ENCODE measurements around the gene ACOT11. TPM values are rescaled to one million over a fixed set of nuclear protein-coding genes. Genes with fewer than 3 reads are reported as not detected.

Gene ACOT11
- total RNA-seq, 2 donors from 2014 or later, result 1.4 to 1.5 TPM

- peaks cover 13% of the 10 kb centered on the region for H3K4me1 Mint-ChIP-seq (ENCODE audit: low read depth)
- H3K9me3 Mint-ChIP-seq, result no peaks in the 10 kb centered on the region
- DNase-seq (no peak), ATAC-seq (replicated peaks in 1 of 2) (no peak)
- no peak overlapping the region for H3K4me3 Mint-ChIP-seq
- H3K36me3 Mint-ChIP-seq (ENCODE audit: insufficient read depth in 2 of 2), result no peaks in the 10 kb centered on the region
- H3K27ac Mint-ChIP-seq, result no peak overlapping the region
- H3K27me3 Mint-ChIP-seq (ENCODE audit: low read depth), result no peaks in the 10 kb centered on the region
Measured at GRCh38 chr1:54606990-54607325, 58.9 kb downstream of the ACOT11 start.

GRCh38 chr1:54607821-54608565 lies 60.0 kb downstream of the ACOT11 start:
- Mint-ChIP-seq H3K9me3 (no peaks in the 10 kb centered on the region), H3K36me3 (ENCODE audit: insufficient read depth in 2 of 2) (no peaks in the 10 kb centered on the region), H3K27me3 (ENCODE audit: low read depth) (no peaks in the 10 kb centered on the region), H3K27ac (no peak overlapping the region), H3K4me1 (ENCODE audit: low read depth) (peaks cover 13% of the 10 kb centered on the region), H3K4me3 (no peak overlapping the region)
- no peak for DNase-seq
- no peak for ATAC-seq (replicated peaks in 1 of 2)

DNA sequence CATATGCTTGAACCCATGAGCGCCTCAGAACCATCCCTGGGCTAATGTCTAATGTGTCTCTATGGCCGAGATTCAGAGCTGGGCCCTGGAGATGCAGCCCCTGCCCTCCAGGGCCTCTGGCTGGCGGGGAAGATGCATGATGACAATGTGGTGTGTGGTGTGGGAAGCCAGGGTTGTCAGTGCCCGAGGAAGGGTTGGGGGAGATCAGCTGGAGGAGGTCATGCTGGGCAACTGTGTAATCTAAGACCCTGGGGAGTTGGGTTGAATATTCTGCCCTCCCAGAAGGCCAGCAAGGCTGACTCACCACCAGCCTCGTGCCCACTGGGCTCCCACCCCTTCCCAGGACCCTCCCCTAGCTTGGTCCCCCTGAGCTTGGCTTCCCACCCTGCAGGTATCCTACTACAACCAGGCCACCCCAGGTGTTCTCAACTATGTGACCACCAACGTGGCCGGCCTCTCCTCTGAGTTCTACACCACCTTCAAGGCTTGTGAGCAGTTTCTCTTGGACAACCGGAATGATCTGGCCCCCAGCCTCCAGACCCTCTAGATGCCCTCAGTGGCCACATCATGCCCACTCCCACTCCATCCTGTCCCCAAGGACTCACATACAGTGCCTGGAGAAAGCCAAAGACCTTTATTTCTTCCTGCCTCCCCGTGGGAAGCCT lies 60.7 kb downstream of the ACOT11 start:
- DNase-seq (no peak), ATAC-seq (replicated peaks in 1 of 2) (no peak)
- Mint-ChIP-seq H3K4me3 (no peak overlapping the region), H3K9me3 (no peaks in the 10 kb centered on the region), H3K27ac (no peak overlapping the region), H3K36me3 (ENCODE audit: insufficient read depth in 2 of 2) (no peaks in the 10 kb centered on the region), H3K4me1 (ENCODE audit: low read depth) (peaks cover 13% of the 10 kb centered on the region), H3K27me3 (ENCODE audit: low read depth) (no peaks in the 10 kb centered on the region)

DNA sequence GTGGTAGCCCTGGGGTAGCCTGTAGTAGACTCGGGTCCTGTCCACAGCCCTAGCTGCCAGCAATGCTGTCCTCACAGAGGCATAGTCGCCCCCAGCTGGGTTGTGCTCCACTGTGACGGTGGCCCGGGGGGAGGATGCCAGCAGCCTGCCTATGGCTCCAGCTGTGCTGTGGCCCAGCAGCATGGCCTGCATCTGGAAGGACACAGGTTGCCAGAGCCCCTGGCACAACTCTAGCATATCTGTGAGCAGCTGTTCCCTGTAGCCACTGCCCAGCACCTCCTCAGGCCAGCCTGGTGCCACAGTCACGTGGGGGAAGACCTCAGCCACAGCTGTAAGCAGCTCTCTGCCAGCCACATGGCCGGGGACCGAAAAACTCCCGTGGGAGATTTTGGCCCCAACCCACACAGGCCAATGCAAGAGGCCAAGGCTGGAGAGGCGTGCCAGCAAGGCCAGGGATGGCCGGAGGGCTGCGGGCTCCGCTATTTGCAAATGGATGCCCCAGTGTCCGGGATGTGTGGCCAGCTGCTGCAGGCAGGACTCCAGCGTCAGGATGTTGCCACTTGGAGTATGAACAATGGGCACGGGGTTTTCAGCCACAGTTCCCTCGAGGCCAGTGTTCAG lies 61.4 kb downstream of the ACOT11 start:
- H3K27me3 Mint-ChIP-seq (ENCODE audit: low read depth), result no peaks in the 10 kb centered on the region
- no peak overlapping the region for H3K27ac Mint-ChIP-seq
- H3K4me1 Mint-ChIP-seq (ENCODE audit: low read depth), result peaks cover 9% of the 10 kb centered on the region
- H3K36me3 Mint-ChIP-seq (ENCODE audit: insufficient read depth in 2 of 2), result no peaks in the 10 kb centered on the region
- H3K4me3 Mint-ChIP-seq, result no peak overlapping the region
- no peaks in the 10 kb centered on the region for H3K9me3 Mint-ChIP-seq
- no peak for ATAC-seq (replicated peaks in 1 of 2)
- DNase-seq, result no peak

DNA sequence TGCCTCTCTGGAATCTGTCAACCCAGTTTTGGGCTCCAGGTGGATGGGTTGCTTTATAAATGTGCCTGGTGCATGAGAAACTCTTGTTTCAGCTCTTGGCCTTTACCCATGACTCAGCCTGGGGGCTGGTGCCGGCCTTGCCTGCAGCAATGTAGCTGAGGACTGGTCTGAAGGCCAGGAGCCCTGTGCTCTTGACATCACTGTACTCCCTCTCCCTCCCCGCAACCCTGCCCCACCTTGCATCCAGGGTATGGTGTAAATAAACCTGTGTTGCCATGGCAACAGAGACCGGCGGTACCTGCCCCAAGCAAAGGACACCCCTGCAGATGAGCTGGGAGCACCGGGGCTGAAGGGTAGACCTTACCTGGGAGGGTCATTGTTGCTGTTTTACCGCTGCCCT lies 62.0 kb downstream of the ACOT11 start:
- Mint-ChIP-seq H3K27ac (no peak overlapping the region), H3K9me3 (no peaks in the 10 kb centered on the region), H3K27me3 (ENCODE audit: low read depth) (no peaks in the 10 kb centered on the region), H3K36me3 (ENCODE audit: insufficient read depth in 2 of 2) (no peaks in the 10 kb centered on the region), H3K4me1 (ENCODE audit: low read depth) (peaks cover 3% of the 10 kb centered on the region), H3K4me3 (no peak overlapping the region)
- no peak for ATAC-seq (replicated peaks in 1 of 2)
- no peak for DNase-seq

DNA sequence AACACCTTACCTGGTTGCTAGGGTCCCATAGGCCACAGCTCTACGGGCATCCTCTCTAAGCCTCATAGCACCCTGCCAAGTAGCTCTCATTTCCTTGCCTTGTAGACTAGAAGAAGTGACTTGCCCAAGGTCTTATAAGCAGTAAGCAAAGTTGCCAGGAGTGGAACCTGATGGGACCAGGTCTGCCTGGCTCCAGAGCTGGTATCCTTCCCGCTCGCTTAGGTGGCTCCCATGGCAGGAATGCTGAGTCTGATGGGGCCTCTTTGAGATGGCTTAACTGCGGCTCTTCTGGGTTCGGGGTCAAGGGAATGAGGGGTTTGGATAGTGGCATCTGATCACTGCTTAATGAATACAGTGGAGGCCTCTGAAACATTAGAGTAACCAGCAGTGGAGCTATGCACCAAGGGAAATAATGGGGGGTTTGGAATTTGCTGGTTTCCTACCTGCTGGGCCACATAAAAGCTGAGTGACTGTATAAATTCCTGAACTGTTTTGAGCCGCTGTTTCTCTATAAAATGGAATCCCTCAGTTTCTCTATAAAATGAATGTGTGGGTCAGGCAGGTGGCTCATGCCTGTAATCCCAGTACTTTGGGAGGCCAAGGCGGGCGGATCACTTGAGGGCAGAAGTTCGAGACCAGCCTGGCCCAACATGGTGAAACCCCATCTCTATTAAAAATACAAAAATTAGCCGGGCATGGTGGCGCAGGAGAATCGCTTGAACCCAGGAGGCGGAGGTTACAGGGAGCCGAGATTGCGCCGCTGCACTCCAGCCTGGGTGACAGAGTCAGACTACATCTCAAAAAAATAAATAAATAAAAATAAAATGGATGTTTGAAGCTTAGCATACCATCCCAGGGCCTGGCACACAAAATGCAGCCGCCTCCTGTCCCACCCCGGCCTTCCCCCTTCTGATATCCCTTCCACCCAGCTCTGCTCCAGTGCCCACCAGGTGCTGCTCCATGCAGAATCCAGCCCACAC lies 62.9 kb downstream of the ACOT11 start:
- Mint-ChIP-seq H3K27ac (no peak overlapping the region), H3K4me1 (ENCODE audit: low read depth) (no peaks in the 10 kb centered on the region), H3K27me3 (ENCODE audit: low read depth) (no peaks in the 10 kb centered on the region), H3K36me3 (ENCODE audit: insufficient read depth in 2 of 2) (no peaks in the 10 kb centered on the region), H3K9me3 (no peaks in the 10 kb centered on the region), H3K4me3 (no peak overlapping the region)
- ATAC-seq (replicated peaks in 1 of 2), result no peak
- no peak for DNase-seq

DNA sequence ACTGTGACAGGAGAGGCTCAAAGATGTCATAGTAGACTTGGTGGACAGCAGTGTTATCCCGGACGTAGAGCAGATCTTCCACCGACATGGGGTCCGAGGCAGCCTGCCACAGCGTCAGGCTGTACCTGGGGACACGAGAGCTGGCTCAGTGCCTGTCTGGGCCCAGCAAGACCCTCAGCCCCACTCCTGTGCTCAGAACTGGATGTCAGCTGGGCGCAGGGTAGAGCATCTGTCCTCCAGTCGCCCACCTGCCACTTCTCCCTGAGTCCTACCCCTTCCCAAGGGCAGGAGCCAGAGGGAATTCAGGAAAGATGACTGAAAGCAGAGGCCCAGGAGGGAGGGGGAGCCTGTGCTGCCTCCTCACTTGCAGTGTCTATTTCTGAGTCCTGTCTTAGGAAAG lies 63.6 kb downstream of the ACOT11 start:
- DNase-seq, result no peak
- ATAC-seq (replicated peaks in 1 of 2), result no peak
- Mint-ChIP-seq H3K27ac (no peak overlapping the region), H3K36me3 (ENCODE audit: insufficient read depth in 2 of 2) (no peaks in the 10 kb centered on the region), H3K27me3 (ENCODE audit: low read depth) (no peaks in the 10 kb centered on the region), H3K4me1 (ENCODE audit: low read depth) (no peaks in the 10 kb centered on the region), H3K4me3 (no peak overlapping the region), H3K9me3 (no peaks in the 10 kb centered on the region)

DNA sequence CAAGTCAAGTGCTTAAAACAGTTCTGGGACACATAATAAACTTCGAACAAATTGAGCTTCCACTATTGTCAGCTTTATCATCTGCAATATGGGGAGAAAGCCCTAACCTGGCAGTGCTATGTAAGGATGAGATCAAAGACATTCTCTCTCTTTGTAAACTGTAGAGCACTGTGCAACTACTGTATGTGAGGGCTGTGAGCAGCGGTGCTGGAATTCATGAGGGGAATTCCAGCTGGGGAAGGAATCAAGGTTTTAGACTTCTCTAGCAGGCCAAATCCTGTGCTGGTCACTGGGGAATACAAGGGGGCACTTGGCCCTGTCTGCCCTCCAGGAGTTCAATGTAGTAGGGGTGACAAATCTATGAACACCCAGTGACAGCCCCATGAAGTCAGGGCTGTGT lies 66.0 kb downstream of the ACOT11 start:
- Mint-ChIP-seq H3K4me3 (no peak overlapping the region), H3K9me3 (no peaks in the 10 kb centered on the region), H3K36me3 (ENCODE audit: insufficient read depth in 2 of 2) (no peaks in the 10 kb centered on the region), H3K4me1 (ENCODE audit: low read depth) (no peaks in the 10 kb centered on the region), H3K27ac (no peak overlapping the region), H3K27me3 (ENCODE audit: low read depth) (no peaks in the 10 kb centered on the region)
- no peak for ATAC-seq (replicated peaks in 1 of 2)
- no peak for DNase-seq

GRCh38 chr1:54614563-54614962 lies 66.5 kb downstream of the ACOT11 start:
- Mint-ChIP-seq H3K36me3 (ENCODE audit: insufficient read depth in 2 of 2) (no peaks in the 10 kb centered on the region), H3K9me3 (no peaks in the 10 kb centered on the region), H3K27me3 (ENCODE audit: low read depth) (no peaks in the 10 kb centered on the region), H3K27ac (no peak overlapping the region), H3K4me1 (ENCODE audit: low read depth) (no peaks in the 10 kb centered on the region), H3K4me3 (no peak overlapping the region)
- DNase-seq (no peak), ATAC-seq (replicated peaks in 1 of 2) (no peak)

GRCh38 chr1:54615531-54616279 lies 67.7 kb downstream of the ACOT11 start:
- Mint-ChIP-seq H3K4me3 (no peak overlapping the region), H3K27me3 (ENCODE audit: low read depth) (no peaks in the 10 kb centered on the region), H3K27ac (no peak overlapping the region), H3K36me3 (ENCODE audit: insufficient read depth in 2 of 2) (no peaks in the 10 kb centered on the region), H3K9me3 (no peaks in the 10 kb centered on the region), H3K4me1 (ENCODE audit: low read depth) (no peaks in the 10 kb centered on the region)
- ATAC-seq (replicated peaks in 1 of 2) (no peak), DNase-seq (no peak)

DNA sequence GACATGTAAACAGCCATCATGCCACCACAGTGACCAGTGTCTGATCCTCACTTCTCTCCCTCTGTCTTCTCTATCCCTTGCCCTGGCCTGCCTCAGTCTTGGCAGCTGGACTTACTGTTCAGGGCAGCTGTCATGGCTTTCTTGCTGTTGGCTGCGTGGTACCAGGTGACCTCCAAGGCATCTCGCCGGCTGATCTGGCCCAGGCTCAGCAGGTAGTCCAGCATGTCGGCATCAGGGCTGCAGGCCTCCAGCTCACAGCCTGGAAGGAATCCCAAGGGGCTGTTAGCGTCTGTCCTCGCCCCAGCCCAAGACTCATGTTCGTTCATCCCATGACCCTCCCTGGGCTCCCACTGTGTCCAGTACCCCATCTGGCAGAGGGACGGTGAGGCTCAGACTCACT lies 71.7 kb downstream of the ACOT11 start:
- H3K36me3 Mint-ChIP-seq (ENCODE audit: insufficient read depth in 2 of 2), result no peaks in the 10 kb centered on the region
- no peaks in the 10 kb centered on the region for H3K4me1 Mint-ChIP-seq (ENCODE audit: low read depth)
- no peak for DNase-seq

GRCh38 chr1:54623216-54624007 lies 75.4 kb downstream of the ACOT11 start, which contains the start of gene FAM151A:
FAM151A (minus strand) TSS chr1:54623525; CDS start chr1:54623395, 130 bp downstream.
- H3K36me3 Mint-ChIP-seq (ENCODE audit: insufficient read depth in 2 of 2), result no peaks in the 10 kb centered on the region
- H3K9me3 Mint-ChIP-seq, result no peaks in the 10 kb centered on the region
- no peak within 1 kb of the TSS for H3K4me3 Mint-ChIP-seq
- no peak within 1 kb of the TSS for H3K27ac Mint-ChIP-seq
- no peak for DNase-seq
- no peaks in the 10 kb centered on the region for H3K27me3 Mint-ChIP-seq (ENCODE audit: low read depth)
- no peaks in the 10 kb centered on the region for H3K4me1 Mint-ChIP-seq (ENCODE audit: low read depth)
- no peak for ATAC-seq (replicated peaks in 1 of 2)

More for the DNA sequence above, 71.7 kb downstream of the ACOT11 start:
- H3K27ac Mint-ChIP-seq, result no peak overlapping the region
- no peaks in the 10 kb centered on the region for H3K9me3 Mint-ChIP-seq
- H3K27me3 Mint-ChIP-seq (ENCODE audit: low read depth), result no peaks in the 10 kb centered on the region
- no peak for ATAC-seq (replicated peaks in 1 of 2)
- H3K4me3 Mint-ChIP-seq, result no peak overlapping the region

Data from activated T-cell treated with anti-CD3 and anti-CD28 coated beads, Interleukin-2, amount 50 U/mL, for 72 hours (primary cell).